HG02763 (cell line): ENCODE measurements around the gene EFCAB8.

Experiments
- ATAC-seq: cut with Tn5 transposase; IDR thresholded peaks from one replicate; pipeline ENCODE4 v1.9.1; 2021; ENCODE audit warnings: mild to moderate bottlenecking, moderate library complexity; ENCODE audit not compliant: unreplicated experiment

EFCAB8 gene

DNA sequence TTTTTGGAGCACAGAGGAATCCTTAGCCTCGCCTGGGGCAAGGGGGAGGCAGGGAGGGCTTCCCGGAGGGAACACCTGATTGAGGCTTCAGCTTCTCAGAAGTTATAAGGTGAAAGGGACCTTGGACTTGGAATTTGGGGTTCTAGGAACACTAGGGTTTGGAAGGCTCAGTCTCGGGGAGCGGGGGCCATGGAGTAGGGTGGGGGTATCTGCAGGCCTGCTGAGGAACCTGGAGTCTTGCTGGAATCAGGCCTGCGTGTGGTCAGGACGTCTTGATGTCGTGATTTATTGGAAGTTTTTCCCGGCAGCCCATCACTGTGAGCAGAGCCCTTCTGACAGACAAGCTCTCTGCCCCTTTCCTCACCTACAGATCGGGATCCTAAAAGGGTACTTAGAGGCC is 50.7 kb downstream of the EFCAB8 start:
- no peak for ATAC-seq

DNA sequence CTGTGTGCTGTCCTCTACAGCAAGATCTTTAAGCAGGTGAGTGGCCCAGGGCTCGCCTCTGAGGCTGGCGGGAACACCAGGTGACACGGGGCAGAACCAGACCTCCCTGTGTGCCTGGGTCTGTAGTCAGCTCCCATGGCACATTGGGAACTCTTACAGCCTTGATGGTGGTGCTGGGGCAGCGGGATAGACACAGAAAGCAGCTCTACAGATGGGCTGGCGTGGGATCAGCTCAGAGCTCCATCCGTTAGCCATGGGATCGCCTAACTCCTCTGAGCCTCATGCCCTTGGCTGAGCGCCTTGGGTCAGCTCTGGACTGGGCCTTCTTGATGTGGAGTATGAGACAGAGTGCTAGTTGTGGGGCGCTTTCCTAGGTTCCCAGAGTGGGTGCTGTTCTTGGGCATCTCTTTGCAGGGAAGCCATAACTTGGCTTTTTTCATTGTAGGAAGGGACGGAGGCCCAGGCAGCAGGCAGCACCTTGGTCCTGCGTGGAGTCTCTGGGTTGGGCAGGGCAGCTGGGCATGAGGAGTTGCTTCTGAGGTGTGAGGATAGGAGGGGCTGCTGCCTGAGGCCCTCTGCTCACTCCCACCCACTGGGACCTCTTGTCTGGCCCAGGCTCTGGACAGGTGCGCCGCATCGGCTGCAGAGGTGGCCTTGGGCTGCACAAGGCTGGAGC is 51.3 kb downstream of the EFCAB8 start:
- ATAC-seq: no peak

GRCh38 chr20:32911355-32911754 is 52.6 kb downstream of the EFCAB8 start:
- no peak for ATAC-seq

GRCh38 chr20:32912688-32913087 is 54.0 kb downstream of the EFCAB8 start:
- ATAC-seq: no peak

- ATAC-seq: no peak
Measured at GRCh38 chr20:32914031-32914430, 55.3 kb downstream of the EFCAB8 start.

- ATAC-seq: no peak
Measured at GRCh38 chr20:32917191-32917950, 58.6 kb downstream of the EFCAB8 start.

- no peak for ATAC-seq
Measured at GRCh38 chr20:32918296-32918695, 59.6 kb downstream of the EFCAB8 start.

GRCh38 chr20:32918751-32919150 is 60.0 kb downstream of the EFCAB8 start:
- ATAC-seq: no peak

GRCh38 chr20:32920066-32920465 is 61.3 kb downstream of the EFCAB8 start:
- no peak for ATAC-seq

DNA sequence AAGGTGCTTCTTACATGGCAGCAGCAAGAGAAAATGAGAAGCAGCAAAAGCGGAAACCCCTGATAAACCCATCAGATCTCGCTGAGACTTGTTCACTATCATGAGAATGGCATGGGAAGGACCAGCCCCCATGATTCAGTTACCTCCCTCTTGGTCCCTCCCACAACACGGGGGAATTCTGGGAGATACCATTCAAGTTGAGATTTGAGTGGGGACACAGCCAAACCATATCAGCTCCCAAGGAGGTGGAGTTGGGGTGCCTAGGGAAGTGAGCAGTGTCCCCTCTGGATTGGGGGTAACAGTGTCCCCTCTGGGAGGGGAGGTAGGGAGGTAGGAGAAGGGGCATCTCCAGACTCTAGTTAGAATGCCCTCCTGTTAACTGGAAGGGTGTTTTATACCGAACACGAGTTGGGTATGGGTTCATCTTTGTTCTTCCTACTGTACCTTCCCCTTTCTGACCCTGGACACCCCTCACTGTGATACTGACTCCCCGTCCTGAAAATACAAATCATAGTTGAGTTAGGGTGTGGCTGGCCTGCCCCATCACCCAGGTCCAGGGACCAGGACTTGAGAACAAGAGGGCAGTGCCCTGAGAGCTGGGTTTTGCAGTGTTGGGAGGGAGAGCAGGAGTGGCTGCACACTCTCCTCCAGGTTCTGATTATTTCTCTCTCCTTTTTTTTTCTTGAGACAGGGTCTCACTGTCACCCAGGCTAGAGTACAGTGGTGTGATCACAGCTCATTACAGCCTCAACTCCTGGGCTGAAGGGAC is 62.0 kb downstream of the EFCAB8 start:
- ATAC-seq: no peak

DNA sequence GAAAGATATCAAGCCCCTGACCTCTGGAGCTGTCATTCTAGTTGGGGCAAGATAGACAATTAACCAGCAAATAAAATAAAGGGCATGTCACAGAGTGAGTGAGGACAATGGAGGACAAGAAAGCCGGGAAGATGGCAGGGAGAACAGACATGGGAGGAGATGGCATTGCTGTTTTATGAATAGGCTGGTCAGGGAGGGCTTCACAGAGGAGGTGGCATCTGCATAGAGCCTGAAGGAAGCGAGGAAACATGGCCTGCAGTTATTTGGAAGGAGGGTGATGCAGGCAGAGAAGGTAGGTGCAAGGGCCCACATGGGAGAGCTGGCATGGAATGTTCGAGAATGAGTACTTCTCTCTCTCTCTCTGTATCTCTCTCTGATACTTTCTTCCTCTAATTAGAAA is 63.7 kb downstream of the EFCAB8 start:
- ATAC-seq: no peak

DNA sequence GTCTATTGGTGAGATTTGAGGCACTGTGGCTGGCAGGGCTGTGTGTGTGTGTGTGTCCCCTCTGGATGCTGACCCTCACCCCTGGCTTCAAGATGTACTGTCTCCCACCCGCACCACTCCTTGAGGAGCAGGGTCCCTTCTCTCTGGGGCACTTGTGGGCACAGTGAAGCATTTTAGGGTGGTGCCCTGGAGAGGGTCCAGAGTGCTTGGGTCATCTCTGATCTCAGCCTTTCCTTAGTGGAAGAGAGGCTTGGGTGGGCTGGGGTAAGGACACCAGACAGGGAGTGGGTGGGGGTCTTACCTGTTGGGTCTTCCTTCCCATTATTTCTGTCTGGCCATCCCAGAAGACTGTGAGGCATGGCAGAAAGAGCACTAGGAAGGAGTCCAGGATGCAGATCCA is 66.1 kb downstream of the EFCAB8 start:
- no peak for ATAC-seq

- no peak for ATAC-seq
Measured at GRCh38 chr20:32925481-32926196, 66.9 kb downstream of the EFCAB8 start.

DNA sequence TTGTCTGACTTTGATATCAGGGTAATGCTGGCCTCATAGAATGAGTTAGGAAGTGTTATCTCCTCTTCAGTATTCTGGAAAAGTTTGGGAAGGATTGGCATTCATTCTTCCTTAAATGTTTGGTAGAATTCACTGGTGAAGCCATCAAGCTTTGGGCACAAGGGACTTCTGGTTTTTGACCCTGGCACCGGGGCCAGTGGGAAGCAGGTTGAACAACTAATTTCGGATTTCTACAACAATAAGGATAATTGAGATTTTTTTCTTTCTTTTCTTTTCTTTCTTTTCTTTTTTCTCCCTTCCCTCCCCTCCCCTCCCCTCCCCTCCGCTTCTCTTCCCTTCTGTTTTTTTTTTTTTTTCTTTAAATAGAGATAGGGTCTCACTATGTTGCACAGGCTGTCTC is 70.4 kb downstream of the EFCAB8 start:
- ATAC-seq: no peak

GRCh38 chr20:32930181-32930580 is 71.5 kb downstream of the EFCAB8 start:
- ATAC-seq: no peak

DNA sequence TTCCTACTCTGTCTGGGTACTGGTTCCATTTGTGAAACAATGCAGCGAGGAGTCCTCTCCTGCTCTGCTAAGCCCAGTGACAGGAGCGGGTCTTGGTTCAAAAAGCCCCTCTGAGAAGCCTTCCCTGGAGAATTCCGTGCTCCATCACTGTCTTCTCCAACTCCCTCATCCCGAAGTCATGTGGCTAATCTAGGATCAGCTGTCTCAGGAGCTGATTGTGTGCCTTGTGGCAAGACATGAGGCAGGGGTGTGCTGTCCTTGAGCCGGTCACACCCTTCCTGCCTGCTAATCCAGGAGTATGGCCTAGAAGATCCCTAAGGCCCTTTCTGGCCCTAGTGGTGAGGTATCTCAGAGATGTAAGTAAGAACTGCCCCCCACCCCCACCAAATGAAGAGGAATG is 72.0 kb downstream of the EFCAB8 start:
- ATAC-seq: no peak

GRCh38 chr20:32934580-32934979 is 75.9 kb downstream of the EFCAB8 start:
- ATAC-seq: no peak

GRCh38 chr20:32941155-32941885 is 82.6 kb downstream of the EFCAB8 start:
- no peak for ATAC-seq

DNA sequence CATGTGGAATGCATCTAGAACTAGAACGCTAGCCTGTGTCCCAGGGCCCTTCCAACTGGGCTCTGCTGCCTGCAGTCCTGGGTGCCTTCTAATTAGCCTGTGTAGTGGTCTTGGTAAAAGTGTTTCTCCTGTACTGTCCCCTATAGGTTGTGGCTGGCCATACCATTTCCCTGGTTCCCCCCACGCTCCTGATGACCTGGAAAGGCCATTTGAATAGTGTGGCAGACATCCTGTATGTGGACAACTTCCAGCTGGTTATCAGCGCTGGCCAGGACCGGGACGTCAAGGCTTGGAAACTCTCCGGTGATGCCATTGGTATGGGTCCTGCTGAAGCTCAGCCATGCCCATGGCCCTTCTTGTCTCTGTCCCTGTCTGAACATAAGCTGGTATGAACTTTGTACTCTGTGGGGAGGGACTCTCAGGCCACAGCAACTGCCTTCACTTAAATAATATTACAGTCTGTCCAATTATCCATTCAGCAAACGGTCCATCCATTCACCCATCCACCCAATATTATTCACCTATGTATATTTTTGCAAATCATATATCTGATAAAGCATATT is 84.8 kb downstream of the EFCAB8 start:
- ATAC-seq: no peak

DNA sequence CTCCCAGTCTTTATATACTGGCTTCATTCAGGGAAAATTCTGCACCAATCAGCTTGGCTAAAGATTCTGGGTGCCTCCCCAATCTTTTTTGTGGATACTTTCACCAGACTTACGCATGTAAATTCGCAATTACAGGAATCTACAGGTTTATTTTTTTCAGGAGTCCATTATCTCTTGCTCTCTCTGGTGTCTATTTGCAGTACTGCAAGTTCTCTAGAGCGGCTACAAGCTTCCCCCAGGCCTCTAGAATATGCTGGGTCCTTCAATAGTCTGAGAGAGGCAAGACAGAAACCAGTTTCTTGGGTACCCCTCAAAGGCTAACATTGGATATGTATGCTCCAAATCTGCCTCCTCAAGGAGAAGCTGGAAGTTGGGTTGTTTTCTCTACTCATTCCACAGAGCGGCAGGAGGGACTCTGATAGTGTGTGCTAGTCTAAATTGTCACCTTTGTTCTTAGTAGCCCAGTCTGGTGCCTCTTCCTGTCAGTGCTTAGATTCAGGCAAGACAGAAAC is 87.0 kb downstream of the EFCAB8 start:
- no peak for ATAC-seq
